ENCODE results near the gene SHISA2.
"Not testable (repeated sequence)": the region's sequence is repeated elsewhere in the genome, so short reads cannot be mapped to it uniquely, and the experiment has no call there.

The SHISA2 gene

DNA sequence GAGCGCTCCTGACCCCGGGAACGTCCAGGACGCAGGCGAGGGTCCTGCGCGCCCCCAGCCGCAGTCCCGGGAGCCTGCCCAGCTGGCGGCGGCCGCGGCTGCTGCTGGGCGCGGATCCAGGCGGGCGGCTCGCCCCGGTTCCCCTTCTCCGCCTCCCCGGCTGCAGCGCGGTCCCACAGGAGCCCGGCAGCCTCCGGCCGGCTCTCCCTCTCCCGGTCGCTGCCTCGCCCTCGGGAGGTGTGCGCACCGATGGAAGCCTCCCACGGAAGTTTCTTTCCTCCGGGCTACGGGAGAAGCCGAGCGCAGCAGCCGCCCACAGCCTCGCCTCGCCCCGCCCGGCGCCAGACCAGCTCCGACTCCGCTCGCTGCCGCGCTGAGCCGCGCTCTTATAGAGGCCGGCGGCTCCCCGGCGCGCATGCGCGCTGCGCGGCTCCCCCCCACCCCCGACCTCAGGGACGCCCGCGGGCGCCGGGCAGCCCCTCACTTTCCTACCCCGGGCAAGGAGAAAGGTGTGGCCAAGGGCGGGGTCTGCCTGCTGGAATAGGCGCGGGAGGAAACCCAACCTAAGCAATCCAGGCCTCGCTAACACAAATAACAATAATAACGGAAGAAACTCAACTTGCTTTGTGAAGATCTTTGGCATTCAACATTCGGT lies at the start of gene SHISA2:
SHISA2 (minus strand) TSS at position 360 of the 655 bp plus-strand sequence. CDS start 1,041 bp downstream, outside the sequence.
- peak; percentile 10 for DNase-seq

DNA sequence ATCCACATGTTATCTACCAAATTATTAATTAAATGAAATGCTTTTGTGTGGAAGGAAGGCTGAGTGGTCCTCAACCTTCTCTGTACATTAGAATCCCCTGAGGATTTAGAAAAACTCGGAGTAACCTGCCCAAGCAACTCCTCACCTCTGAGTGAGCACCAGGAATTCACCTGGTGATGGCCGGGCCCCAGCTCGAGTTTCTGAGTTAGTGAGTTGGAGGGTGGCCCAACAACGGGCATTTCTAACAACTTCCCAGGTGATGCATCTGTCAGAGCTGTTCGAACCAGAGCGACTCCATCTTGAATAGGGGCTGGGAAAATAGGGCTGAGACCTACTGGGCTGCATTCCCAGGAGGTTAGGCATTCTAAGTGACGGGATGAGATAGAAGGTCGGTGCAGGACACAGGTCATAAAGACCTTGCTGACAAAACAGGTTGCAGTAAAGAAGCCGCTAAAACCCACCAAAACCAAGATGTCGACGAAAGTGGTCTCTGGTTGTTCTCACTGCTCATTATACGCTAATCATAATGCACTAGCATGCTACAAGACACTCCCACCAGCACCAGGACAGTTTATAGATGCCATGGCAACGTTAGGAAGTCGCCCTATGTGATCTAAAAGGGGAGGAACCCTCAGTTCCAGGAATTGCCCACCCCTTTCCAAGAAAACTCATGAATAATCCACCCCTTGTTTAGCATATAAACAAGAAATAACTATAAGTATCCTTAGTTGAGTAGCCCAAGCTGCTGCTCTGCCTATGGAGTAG lies 44.2 kb upstream of the SHISA2 start:
- no peak for DNase-seq

DNA sequence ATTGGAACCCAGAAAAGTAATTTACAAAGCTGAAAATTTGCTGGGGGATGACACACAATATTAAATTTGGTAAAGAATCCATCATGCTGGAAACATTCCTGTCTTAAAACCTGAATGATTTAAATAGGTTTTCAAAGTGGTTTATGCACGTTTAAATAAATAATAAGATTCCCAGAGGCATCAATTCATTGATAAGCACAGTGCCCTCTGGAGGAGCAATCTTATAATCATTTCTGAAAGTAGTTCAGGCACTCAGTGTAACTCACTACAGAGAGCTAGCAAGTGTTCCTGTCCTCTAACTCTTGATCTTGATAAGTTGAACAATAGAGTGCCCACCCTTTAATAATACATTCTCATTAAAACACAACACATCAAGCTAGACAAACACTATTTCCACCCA lies 43.5 kb upstream of the SHISA2 start:
- no peak for DNase-seq

DNA sequence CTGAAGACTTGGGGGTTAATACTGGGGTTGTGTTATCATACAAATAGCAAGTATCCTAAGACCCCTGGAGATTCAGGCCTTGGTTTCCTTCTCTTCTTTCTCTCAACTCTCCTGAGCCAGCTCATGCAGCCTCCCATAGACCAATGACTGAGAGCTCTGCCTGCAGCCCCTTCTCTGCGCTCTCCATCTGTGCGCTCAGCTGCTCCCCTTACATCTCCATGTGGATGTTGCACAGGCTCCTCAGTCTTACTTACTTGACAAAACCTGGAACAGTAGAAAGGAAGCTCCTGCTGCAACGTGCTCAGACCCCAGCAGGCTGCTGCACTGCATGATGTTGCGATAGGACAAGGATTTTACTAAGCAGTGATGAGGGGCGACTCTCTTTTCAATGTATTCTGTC lies 25.0 kb upstream of the SHISA2 start:
- not testable (repeated sequence) for DNase-seq

DNA sequence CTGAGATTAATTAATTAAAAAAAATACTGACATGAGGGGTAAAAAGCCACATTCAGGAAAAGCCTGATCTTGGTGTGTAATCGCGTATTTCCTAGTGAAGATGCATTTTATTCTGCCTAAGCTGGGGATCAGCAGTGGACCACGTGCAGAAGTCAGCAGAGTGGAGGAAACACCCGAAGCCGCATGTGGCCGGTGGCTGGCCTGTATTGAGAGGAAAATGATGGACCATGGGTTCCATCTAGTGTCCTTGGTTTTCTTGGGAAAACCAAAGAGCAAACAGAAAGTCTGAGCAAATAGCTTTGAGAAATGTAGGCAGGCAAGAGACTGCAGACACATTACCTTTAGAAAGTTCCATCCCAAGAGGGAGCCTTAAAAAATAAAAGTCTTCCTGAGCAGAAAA lies 23.7 kb upstream of the SHISA2 start:
- no peak for DNase-seq

DNA sequence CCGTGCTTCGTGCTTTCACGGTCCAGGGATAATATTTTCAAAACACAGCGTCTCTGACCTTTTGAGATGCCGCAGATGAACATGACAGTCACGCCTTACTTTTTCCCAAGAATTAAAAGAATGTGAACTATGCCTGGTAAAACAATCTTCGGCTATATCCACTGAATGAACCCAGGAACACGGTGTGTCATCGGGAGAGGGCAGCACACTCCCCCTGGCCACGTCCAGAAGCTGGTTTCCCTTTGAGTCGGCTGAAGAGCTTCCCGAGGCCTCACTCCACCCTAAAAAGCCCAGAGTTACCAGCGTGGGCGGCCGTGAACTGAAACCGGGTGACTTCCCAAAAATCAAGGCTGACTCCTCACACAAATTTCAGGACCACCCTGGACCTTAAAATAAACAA lies 22.9 kb upstream of the SHISA2 start:
- DNase-seq, result no peak

DNA sequence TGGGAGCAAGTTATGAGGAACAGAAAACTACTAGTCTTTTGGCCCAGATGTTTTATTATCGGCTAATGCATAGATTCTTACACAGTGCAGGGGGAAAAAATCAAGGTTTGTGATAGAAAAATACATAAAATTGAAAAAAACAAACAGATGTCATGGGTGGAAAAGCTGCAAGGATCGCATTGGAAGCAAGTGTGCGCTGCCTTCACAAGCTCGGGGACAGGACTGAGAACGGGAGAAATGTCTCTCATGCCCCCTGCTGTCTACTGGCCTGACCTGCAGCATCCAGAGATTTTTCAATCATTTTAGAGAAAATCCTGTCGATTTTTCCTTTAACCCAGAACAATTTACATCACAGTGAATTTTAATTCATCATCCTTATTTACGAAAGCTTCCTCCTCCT lies 20.5 kb upstream of the SHISA2 start:
- not testable (repeated sequence) for DNase-seq

DNA sequence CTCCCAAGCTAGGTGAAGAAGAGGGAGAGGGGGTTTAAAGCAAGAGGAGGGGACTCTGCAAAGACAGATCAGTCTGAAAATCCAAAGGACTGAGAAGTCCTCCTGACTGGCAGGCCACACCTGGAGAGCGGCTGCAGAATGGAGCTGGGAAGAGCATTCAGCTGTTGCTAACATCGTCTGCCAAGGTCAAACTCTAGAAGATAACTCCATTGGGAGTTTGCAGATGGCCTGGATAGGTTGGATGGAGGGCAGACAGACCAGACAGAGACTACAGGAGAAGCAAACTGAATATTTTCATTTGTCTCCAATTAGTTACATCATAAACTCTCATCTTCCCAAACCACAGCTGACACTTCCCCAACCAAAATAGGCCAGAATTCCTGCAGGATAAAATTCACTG lies 19.9 kb upstream of the SHISA2 start:
- no peak for DNase-seq

DNA sequence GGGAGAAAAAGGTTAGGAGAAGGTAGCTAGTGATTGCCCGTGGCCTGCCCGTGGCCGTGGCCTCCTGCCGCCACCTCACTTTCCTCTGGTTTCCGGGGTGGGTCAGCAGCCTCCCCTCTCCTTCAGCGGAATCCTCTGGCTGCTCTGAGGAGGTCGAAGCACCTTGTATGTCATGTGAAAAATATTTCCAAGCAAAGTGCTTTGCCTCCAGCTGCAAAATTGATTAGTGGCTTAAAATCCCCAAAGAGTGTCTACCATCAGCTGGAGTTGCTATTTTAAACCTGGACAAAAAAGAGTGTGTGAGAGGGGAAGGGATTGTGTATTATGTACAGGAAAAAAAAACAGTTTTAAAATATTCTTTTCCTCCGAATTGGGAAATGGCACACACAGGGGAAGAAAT lies 17.8 kb upstream of the SHISA2 start:
- not testable (repeated sequence) for DNase-seq

DNA sequence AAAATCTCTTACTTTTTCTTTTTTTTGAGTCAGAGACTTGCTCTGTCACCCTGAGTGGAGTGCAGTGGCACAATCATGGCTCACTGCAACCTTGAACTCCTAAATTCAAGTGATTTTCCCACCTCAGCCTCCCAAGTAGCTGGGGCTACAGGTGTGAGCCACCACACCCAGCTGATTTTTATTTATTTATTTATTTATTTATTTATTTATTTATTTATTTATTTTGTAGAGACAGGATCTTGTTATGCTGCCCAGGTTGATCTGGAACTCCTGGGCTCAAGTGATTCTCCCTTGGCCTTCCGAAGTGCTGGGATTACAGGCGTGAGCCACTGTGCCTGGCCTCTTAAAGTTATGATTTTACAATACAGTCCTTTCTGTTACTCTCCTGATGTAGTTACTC lies 16.6 kb upstream of the SHISA2 start:
- DNase-seq, result not testable (repeated sequence)

DNA sequence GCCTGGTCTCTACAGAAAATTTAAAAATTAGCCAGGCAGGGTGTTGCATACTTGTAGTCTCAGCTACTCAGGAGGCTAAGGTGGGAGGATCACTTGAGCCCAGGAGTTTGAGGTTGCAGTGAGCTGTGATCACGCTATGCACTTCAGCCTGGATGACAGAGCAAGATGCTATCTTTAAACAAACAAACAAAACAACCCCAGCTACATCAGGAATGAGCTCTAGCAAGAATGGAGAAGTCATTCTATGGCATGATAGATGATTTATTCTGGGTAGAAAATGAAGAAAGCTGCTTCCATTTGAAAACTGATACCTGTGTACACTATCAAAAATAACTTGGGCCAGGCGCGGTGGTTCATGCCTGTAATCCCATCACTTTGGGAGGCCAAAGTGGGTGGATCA lies 15.8 kb upstream of the SHISA2 start:
- DNase-seq, result no peak

DNA sequence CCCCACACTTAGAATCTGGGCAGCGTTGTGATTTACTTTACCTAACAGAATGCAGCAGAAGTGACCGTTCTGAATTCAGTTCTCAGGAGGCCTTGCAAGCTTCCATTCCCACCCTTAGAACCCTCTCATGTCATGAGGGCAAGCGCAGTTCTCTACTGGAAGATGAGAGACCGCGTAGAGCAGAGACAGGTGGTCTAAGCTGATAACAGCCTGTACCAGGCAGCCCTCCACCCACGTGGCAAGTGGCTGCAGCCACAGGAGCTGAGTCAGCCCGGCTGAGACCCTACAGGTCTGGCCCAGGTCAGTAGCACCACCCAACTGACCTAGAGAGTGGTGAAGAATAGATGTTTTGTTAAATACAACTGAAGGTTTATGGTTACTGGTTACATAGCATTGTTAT lies 14.7 kb upstream of the SHISA2 start:
- DNase-seq, result not testable (repeated sequence)

DNA sequence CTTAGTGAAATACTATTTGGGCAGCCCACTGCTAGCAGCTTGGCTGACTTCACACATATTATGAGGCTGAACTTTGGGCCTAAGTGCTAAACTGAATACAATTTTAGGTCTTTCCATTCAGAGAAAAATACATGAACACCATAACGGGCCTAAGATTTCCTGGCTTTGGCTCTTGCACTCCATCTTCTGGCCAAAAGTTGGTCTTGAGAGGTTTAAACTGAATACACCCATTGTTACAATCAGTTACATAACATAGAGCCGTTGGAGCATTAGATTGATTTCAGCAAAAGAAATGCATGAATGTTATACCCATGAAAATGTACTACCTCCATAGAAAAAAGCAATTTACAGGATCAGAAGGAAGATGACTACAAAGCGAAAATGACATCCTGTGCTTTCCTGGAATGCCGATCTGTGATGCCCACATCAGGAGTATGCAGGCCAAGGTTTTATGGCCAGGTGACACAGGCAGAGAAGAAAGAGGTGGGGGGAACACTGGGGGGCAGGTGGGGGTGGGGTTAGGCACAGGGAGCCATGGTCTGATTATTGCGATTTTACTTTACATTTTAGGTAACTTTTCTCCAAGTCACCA lies 11.1 kb upstream of the SHISA2 start:
- no peak for DNase-seq

DNA sequence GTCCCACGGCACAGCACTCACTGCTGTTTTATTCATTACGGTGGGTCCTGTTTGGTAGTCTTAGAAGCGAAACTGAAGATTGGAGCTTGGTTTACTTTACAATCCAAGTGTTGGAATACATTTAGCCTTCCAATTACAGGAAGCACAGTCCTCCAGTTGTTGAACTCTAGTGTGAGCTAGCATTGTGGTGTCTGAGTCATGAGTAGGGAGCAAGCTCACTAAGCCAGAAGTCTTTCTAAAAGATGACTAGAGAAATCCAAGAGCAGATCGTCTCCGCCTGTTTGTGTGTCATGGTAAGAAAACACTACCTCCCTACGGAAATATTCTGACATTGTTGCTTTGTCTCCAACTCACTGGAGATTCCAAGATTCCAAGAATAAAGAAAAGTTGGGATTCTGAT lies 10.1 kb upstream of the SHISA2 start:
- no peak for DNase-seq

DNA sequence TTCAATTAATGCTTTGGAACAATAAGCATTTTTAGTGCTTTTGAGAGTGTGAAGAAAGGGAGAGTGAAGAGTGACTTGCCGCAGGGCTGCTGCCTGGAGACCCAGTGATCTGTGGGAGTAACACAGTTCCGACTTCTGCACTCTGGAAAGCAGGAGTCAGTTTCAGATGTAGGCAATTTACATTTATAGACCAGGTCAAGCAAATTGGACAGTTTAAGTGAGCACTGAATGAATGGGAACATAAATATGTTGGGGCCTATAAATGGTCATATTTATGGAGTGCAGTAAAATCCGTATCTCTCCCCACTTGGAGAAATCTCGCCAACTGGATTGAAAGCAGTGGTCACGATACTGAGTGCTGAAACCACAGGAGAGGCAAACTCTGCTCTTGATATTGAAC lies 9.4 kb upstream of the SHISA2 start:
- no peak for DNase-seq

DNA sequence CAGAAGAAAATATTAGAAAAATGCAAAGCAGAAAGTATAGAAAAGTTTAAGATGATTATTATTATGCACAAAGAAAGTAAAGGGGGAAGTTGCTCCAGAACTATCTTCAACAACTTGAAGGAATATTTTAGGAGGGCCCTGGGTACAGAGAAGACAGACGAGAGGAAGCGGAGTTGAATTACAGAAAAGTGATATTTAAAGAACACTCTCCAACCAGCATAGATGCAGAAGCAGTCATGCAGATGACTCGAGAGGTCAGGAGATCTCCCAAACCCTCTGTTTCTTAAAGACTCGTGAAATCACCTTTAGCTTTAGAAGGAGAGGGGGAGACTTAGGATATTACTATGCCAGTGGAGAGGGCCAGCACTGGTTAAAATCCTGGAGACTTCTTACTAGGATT lies 8.5 kb upstream of the SHISA2 start:
- no peak for DNase-seq

DNA sequence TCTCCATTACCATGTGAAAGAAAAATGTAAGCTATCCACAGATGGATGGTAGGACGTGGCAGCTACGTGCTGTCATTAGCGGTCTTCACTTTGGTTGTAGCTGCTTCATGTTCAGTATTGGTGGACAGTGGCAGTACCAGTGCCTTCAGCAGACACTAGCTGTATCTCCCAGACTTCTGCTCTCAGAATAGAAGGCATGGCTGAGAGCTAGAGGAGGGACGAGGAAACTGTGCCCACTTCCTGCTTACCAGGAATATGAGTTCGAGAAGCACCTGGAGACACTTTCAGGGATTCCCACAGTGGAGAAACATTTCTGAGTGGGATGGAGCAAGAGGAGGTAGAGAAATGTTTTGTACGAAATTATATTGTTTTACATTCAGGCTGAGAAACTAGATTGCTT lies 6.9 kb upstream of the SHISA2 start:
- DNase-seq, result no peak

DNA sequence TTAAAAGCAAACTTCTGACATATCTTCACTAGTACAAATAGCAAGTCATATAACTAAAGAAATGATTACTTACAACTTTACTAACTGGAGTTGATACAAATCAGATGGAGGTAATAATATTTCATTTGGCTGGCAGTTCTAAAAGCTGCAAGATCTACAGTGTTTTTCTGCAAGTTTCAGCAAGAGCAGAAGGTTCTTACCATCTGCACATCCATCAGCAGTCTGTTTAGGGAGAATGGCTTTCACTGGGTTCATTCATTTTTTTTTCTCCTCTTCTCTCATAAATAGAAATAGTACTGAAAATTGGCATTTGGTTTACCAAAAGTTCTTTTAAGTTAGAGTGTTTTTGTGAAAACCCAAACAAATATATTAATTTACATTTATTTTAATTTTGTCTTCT lies 3.1 kb upstream of the SHISA2 start:
- DNase-seq, result no peak

DNA sequence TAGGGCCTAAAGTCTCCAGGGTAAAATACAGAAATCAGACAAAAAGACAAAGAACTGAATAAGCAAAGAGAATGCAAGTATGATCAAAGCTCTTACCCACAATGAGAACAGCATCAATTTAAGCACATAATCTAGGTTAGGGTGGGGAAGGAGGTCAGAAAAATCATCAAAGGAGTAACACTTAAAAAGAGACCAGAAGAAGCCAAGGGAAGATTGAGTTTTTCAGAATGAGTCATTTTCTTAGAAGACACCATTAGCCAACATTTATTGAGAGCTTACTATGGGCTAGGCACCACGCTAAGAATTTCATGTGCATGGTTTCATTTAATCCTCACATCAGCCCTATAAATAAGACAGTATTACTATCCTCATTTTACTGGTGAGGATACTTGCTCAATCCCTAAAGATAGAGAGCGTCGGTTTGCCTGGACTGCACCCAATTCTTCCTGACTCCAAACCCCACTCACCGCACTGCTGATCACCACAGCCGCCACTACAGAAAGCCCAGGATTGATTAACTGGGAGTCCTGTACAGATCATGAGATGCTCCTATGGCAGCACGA lies 1.7 kb upstream of the SHISA2 start:
- no peak for DNase-seq

DNA sequence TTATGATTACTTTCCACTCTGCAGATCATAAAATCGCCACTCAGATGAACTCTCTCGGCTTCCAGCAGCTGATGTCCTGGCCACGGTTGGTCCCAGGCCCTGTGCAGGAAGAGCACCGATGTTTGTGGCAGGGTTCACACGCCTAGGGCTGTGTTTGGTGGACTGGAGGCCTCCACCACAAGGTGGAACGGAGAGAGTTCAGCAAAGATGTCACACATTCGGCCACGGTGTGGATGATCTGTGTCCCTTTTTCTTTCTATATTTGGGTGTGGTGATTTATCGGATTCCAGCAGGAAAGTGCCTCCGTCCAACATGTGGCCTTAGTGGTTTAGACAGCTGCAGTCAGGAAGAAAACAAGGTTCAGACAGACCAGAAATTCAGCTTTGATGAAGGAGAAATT lies 521 bp upstream of the SHISA2 start:
- DNase-seq, result no peak

DNA sequence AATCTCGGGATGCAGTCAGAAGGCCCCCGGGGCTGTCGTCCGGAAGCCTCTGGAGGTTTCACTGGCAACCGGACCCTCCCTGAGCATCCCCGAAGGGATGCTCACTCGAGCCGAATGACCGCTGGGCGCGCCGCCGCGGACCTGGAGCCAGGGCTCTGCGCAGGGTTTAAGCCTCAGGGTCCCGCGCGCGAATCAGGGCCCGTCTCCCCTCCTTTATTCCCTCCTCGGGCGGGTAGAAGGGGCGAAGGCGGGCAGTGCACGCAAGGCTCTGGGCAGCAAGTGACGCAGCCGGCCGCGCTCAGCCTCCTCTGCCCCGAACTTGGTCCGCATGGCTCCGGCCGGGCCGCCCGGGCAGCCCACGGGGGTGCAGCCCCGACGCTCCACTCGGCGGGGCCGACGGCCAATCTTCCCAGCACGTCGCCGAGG lies 572 bp downstream of the SHISA2 start:
- no peak for DNase-seq

DNA sequence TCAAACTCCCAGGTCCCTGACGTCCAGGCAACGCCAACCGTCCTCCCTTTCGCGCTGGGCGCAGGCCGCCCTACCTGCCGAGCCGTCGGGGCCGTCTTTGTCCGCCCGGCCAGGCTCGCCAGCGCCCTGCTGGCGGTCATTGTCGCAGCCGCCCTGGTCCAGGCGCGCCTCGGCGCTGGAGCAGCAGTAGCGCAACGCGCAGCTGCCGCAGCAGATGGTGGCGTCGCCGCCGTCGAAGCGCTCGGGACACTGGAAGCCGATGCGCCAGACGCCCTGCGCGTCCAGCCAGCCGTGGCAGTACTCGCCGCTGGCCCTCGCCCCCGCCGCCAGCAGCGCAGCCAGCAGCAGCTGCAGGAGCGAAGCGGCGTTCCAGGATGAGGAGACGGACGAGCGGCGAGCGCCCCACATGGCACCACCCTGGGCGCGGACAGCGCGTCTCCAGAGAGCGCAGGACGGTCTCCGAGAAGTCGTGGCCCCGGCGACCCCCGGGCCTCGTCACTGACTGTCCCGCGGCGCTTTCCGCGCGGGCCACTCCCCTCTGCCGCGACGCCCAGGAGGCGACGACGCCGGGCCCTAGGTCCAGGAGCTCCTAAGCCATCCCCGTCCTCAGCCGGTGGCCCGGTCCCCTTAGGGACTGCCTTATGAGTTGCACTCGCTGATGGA lies 1.1 kb downstream of the SHISA2 start:
- no peak for DNase-seq

DNA sequence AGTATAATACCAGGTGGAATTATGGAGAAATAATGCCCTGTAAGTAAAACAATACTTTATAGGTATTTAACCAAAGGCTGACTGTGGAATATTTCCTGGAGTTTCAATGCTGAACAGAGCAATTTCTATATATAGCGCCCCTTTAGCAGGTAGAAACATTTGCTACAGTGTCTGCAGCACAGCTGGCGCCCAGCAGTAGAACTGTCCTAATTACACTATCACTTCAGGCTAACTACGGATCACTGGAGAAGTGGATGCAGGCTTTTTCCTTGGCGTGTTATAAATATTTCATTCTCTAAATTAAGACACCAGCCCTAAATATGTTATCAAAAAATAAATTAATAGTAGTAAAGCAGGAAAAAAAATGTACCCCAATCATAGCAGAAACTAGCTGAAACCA lies 3.1 kb downstream of the SHISA2 start:
- DNase-seq, result no peak

Data from stimulated activated CD4-positive, alpha-beta T cell treated with anti-CD3 and anti-CD28 coated beads, Interleukin-1b, Interleukin-23, amount 100 ng/mL, for 48 hours (primary cell).